Islet of Langerhans (tissue), 1 donor: ENCODE measurements around the gene JPH2.
"Not testable (repeated sequence)": the region's sequence is repeated elsewhere in the genome, so short reads cannot be mapped to it uniquely, and the experiment has no call there.

Experiments
- FAIRE-seq: peaks from one replicate; lab custom pipeline; 2011; peaks lifted over from hg19 to GRCh38; lab: Jason Lieb, UNC

The JPH2 gene

DNA sequence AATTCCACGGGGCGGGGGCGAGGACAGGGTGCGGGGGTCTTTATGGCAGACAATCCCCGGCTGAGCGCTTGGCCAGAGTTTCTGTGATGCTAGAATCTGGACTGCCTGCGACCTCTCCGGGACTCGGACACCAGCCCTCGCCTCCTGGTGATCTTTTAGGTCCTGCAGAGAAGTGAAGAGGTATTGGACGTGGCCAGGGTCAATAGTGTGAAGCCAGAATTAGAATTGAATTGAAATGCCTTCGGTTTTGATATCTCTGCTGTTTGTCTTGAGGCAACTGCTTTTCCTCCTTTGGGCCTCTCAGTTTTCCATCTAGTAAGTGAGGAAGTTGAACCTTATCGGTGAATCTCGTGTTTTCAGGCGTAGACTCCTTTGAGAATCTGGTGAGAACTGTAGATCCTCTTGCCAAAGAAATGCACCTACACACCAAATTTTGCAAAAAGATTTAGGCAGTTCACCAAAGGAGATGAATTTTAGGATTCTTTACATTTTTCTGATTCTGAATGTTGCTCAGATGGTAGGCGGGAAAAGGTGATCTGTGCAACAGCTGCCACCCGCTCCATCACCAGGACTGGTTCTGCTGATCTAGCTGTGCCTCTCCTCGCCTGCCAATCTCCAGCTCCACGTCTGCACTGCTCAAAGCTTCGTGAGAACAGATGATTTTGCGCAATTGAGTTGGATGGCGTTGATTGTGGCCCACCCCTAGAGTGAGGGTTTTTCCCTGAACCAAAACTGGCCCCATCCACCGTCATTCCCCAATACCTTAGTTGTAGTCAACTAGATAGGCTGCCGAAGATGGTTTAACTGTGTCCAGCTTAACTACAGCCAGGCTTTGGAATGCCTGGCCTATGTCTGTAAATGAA lies 24.4 kb upstream of the JPH2 start:
- no peak for FAIRE-seq

DNA sequence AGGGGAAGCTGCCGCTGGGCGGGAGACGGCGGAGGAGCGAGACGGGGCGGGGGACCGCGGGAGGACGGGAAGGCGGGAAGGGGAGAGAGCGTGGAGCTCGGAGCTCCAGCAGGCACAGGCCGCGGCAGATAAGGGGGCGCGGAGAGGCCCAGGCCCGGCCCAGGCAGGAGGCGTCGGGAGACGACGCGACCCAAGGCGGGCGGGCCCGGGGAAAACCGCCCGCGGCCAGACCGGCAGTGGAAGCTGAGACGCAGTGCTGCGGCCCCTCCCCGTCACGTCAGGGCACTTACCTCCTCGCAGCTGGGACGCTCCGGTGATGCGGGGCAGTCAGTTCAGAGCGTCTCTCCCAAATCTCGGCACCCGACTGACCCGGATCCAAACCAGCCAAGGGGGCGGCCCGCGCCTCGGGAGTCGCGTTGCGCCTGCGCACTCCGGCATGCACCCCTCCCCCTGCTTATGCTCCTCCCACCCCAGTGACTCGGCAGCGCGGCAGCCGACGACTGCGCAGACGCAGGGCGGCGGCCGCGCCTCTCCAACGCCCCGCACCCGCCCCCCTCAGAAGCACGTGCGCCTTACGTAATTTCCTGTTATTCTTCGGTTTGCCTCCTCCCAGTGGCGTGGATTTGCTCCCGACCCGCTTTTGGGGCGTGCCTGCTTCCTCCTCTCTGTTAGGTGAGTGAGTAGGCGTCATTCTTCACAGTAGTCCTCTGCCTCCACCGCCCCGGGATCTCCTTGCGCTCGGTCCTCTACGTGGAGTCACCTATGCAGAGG lies 23.6 kb upstream of the JPH2 start, which contains the start of gene OSER1:
TSS of gene OSER1 (minus strand) at position 366 of the 771 bp plus-strand sequence. CDS start 3,814 bp downstream, outside the sequence.
- no peak for FAIRE-seq

DNA sequence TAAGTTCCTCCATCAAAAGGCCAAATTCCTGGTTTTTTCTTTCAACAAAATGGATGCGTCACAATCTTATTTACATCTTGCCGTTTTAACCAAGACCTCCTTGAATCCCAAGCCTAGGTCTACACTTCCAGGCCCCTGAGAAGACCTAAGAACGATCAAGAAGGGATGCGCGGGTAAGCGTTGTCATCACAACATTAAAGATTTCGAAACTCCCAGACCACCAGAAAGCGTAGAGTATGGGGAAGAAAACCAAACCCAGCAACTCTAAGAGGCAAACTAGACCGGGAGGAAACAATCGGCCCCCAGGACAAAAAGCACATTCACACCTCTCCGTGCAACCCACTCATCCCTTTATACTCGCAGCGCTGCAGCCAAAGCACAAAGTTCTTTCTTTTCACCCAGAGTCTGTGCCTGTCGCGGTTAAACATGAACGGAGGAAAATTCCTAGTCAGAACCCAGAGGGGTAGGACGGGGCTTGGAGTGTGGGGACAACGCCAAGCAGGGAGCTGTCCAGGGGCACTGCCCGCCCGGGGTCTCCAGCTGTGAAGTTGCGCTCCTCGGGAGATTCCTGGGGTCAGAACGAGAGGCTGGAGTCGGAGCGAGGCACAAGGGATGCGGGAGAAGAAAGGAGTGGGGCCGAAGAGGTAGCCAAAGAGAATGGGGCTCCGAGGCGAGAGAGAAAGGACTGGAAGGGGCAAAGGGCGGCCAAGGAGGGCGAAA lies 22.9 kb upstream of the JPH2 start:
- FAIRE-seq, result no peak

DNA sequence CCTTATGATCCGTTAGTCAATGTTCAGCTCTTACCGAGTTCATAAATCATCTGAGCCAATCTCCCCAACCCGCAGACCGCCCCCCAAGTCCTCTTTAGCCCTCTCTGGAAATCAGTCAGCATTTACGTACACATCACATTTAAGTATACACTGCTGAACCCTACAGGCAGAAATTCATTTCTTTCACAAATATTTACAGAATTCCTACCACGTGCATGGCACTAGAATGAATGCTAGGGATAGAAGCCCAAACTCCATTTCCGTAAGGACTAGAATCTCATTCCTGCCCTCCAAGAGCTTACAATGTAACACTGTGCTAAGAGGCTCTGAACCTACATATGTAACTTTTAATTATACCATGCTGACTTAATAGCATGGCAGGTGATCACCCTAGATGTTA lies 21.8 kb upstream of the JPH2 start:
- no peak for FAIRE-seq

DNA sequence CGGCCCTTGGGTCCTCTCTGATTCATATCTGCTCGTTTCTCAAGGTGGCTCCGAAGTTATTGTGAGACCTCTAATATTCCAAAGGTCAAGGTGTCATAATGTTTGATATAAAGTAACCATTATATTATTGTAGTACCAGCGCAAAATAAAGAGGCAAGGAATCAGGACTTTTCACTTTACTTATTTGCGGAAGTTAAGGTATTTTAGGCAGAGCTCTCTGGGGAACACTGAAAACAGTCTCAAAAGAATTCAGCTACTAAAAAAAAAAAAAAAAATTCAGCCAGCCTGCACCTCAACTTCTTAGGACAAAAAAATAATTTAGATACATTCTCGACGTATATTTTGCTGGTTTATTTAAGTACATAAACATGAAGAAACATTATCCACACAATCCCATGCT lies 21.2 kb upstream of the JPH2 start:
- FAIRE-seq, result no peak

DNA sequence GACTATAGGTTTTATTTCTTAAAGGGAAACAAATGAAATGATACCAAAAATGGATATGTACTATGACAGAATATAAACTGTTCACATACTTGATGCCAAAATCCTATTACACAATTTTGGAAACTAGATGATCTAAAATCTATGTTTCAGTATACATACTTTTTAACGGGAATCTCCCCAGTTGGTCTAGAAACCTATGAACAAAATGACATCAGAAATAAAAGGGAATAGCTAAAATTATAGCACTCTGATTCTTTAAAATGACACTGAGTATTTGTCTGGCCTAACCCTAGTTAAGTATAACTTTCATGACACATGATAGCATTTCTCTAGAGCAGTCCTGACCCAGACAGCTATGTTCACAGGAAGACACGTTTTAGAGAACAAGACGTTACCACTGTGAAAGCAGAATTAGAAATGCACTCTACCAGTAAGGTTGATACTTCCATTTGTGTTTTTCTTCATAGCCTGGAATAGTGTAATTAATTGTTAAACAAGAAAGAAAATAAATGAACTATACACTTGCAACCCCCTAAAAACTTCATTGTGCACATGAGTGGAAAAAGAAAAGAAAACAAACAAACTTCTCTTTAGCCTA lies 20.2 kb upstream of the JPH2 start:
- FAIRE-seq, result no peak

DNA sequence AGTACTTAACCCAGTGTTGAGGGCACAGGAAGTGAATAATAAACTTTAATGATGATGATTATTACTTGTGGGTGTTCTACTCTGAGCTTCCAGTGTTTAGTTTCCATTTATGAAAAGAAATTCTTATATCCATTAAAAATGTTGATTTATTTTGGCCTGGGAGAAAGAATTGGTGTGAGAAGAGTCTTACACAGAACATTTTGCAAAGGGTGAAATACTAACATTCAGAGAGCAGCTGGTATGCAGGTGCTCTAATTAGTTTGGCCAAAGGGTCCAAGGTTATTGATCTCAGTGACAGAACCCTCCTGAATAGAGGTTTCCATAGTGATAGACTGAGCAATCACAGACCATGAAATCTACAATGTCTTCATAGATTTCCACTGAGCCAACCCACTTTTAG lies 19.1 kb upstream of the JPH2 start:
- FAIRE-seq, result no peak

DNA sequence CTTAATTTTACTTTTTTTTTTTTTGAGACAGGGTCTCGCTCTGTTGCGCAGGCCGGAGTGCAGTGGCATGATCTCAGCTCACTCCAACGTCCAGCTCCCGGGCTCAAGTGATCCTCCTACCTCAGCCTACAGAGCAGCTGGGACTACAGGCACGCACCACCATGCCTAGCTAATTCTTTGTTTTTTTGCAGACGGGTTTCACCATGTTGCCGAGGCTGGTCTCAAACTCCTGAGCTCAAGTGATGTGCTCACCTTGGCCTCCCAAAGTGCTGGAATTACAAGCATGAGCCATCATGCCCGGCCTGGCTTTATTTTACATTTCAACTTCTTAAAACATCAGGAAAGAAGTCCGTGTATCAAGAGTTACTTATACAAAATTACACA lies 17.8 kb upstream of the JPH2 start:
- FAIRE-seq, result no peak

DNA sequence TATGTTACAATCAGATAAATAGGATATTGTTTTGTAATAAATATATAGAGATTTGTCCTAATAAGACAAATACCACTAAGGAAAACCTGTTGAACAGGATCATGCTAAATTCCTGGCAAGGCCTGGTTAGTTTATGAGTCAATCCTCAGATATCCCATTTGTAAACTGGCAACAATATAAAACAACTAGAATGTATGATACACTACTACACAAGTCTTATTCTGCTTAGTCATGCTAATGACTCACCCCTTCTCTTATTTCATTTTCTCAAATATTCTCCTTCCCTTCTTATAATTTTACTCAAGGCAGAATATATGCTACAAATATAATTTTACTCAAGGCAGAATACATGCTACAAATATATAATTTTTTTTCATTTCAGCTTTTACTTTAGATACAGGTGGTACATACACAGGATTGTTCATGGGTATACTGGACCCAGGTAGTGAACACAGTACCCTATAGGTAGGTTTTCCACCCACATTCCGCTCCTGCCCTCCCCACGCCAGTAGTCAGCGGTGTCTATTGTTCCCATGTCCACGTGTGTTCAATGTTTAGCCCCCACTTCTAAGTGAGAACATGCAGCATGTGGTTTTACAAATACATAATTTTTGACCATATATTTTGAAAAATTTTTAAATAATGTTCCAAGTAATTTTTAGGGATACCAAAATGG lies 17.3 kb upstream of the JPH2 start:
- peak; percentile 93 for FAIRE-seq

DNA sequence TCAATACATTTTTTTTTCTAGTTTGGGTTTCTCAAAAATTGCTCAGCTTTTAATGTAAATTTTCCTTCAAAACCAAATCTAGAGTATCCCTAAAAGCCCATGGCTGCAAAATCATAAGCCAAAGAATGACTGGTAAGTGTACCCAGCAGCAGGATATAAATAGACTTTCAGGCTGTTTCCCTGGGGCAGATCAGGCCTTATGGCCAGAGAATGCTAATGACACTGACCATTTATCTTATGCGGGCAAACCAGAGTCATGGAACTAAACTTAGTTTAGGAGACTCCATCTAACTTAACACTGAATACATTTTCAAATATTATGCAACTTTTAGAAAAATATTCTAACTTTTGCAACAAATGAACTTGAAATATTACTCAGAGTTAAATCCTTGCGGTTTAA lies 16.2 kb upstream of the JPH2 start:
- FAIRE-seq, result no peak

DNA sequence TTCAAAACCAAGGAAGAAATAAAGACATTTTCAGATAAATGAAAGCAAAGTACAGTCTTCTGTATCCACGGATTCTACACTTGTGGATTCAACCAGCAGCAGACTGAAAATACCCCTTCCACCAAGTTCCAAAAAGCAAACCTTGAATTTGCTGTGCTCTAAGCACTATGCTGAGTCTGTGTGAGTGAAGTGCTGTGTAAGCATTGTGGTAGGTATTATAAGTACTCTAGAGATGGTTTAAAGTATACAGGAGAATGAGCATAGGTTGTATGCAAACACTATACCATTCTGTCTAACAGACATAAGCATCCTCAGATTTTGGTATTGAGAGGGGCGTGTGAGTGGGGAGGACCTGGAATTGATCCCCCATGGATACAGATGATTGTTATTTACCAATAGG lies 14.0 kb upstream of the JPH2 start:
- FAIRE-seq, result no peak

DNA sequence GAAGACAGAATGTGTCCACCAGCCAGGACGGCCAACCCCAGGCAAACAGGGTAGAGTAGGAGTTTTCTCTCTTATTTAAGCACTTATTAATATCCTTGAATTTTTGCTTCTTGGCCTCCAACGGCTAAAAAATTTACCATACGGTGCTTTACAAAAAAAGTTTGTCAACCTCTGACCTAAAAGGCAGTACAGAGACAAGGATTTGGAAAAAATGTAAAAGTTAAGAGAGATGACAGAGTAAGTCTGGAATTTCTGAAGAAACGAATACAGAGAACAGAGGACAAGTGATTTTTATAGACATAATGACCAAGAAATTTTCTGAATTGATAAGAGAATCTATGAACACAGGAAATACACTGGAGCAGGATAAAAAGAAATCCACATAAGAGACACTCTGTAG lies 13.4 kb upstream of the JPH2 start:
- no peak for FAIRE-seq

DNA sequence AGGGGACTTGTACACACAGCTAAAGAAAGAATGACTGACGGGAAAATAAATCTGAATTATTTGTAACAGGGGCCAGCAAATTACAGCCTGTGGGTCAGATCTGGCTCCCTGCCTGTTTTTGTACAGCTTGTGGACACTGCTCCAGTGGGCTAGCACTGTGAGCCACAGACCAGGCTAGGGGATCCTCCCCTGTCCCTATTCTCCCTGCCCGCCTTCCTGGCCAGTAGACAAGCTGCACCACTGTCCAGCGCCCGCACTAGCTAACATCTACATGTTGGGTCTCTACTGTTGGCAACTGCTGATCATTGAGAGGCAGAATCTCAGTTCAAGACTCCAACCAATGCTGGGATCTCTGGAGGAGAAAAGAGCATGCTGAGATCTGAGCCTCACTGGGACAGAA lies 12.9 kb upstream of the JPH2 start:
- FAIRE-seq, result no peak

DNA sequence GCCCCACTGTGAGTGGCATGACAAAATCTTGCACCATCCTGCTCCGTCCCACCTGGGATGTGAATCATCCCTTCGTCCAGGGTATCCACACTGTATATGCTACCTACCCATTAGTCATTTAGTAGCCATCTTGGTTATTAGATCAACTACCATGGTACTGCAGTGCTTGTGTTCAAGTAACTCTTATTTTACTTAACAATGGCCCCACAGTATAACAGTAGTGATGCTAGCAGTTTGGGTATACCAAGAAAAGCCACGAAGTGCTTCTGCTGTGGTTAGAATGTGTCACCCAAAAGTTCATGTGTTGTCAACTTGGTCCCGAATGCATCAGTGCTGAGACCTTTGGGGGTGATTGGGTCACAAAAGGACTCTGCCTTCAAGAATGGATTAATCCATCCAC lies 11.9 kb upstream of the JPH2 start:
- no peak for FAIRE-seq

DNA sequence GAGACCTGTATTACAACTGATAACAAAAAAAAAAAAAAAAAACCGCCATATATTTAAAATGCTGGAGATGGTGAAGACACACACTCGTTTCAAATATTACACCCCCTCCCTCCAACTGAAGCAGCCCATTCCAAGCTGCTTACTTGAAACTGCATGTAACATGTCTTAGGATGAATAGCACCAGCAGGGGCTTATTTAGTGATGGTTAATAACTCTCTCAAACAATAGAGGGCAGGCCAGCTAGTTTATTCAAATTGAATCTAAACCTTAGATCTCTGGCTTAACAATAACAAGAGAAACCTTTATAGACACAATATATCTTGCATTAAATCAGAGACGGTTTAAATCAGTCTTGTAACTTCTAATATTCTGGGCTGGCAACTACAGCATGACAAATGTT lies 9.3 kb upstream of the JPH2 start:
- no peak for FAIRE-seq

DNA sequence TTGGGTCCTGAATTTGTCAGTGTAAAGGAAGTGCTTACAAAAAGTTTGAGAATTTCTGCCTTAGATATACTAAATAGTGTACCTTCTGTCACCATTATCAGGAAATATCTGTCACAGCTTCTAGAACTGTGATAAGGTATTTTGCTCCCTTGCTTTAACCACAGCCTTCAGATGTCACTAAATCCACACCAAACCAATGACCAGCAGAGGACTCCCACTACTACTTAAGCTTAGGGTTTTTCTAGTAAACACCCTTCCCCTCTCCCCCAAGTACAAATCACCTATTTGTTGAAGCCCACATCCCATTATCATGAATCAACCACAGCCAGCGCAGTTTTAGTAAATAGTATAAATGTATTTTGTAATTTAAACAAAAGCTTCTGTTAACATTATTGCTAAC lies 8.6 kb upstream of the JPH2 start:
- FAIRE-seq, result no peak

DNA sequence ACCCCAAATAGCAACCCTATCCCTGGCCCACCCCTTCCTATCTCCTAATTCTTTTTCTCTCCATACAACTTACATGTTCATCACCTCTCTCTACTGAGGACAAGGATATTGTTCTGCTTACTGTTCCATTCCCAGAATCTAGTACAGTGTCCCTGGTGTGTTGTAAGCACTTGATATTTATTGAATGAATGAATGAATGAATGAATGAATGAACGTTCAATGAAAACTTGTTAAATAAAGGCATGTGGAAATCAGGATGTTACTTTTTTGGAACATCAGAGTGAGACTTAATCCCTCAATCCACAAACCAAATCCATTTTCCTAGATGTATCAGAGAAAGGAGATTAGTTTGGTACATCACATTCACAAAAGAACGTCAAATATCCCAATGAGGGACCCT lies 6.8 kb upstream of the JPH2 start:
- FAIRE-seq, result no peak

DNA sequence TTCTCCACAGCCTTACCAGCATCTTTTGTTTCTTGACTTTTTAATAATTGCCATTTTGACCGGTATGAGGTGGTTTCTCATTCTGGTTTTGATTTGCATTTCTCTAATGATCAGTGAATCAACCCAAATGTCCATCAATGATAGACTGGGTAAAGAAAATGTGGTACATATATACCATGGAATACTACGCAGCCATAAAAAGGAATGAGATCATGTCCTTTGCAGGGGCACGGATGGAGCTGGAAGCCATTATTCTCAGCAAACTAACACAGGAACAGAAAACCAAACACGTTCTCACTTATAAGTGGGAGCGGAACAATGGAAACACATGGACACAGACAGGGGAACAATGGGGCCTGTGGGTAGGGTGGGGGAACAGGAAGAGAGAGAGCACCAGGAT lies 4.7 kb upstream of the JPH2 start:
- FAIRE-seq, result not testable (repeated sequence)

DNA sequence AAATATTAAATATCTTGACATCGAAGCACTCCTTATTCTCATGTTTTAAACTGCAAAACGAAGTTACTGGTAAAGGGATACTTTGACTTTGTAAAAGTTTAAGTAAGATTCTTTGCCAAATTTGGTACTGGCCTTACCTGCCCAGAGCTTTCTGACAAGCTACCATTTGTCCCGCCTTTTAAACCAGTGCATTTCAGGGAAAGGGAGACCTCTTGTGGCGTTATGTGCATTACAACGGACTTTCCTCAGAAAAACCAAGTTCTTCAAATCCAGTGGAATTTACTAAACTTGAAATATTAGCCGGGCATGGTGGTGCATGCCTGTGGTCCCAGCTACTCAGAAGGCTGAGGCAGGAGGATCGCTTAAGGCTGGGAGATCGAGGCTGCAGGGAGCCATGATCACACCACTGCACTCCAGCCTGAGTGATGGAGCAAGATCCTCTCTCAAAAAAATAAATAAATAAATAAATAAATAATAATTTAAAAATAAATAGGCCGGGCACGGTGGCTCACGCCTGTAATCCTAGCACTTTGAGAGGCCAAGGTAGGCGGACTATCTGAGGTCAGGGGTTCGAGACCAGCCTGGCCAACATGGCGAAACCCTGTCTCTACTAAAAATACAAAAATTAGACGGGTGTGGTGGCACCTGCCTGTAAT lies 3.3 kb upstream of the JPH2 start:
- FAIRE-seq, result peak; percentile 70

DNA sequence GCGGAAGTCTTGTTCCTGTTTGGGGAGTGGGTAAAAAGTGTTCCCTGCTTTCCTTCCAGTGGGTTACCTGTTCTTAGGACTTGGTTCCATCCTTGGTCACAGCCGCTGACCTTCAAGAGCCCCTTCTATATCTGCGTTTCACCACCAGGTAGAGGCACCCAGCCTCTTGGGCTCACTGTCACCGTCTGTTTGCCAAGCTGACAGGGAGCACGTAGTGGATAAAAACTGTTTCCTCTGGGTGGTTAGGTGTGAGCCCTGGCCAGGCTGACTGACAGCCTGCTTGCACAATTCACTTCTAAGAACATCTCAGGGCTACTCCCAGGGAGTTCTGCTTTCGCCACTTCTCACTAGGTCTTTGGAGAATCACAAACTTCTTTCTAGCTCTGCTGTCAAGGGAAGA lies 1.8 kb upstream of the JPH2 start:
- no peak for FAIRE-seq
